Stimulated activated CD4-positive, alpha-beta T cell treated with anti-CD3 and anti-CD28 coated beads, Interleukin-15, amount 100 ng/mL, for 48 hours (primary cell): ENCODE measurements around the gene PER2.

Source experiments
- DNase-seq, 2 donors: peaks; one replicate each; pipeline ENCODE4 v3.0.0-alpha.2; 2020; ENCODE audit warnings: low read depth in 2 of 2

PER2 gene

GRCh38 chr2:238250896-238251295, 37.5 kb downstream of the PER2 start:
- DNase-seq = no peak

- no peak for DNase-seq
Observed at GRCh38 chr2:238247841-238248453, 40.5 kb downstream of the PER2 start.

GRCh38 chr2:238247002-238247822, 41.2 kb downstream of the PER2 start:
- no peak for DNase-seq

GRCh38 chr2:238244151-238244550, 44.3 kb downstream of the PER2 start:
- DNase-seq = no peak

GRCh38 chr2:238243496-238244076, 44.8 kb downstream of the PER2 start:
- no peak for DNase-seq

- no peak for DNase-seq
Observed at GRCh38 chr2:238242731-238243495, 45.5 kb downstream of the PER2 start.

GRCh38 chr2:238241970-238242369, 46.4 kb downstream of the PER2 start:
- DNase-seq = no peak

GRCh38 chr2:238240757-238241711, 47.4 kb downstream of the PER2 start:
- DNase-seq = no peak

GRCh38 chr2:238239863-238240756, 48.3 kb downstream of the PER2 start, which contains the start of gene HES6:
HES6 (minus strand) TSS chr2:238240038; CDS start chr2:238239905, 133 bp downstream.
- peak; percentile 52 to 68 for DNase-seq

GRCh38 chr2:238239543-238239862, 48.9 kb downstream of the PER2 start:
- DNase-seq = no peak

- peak in 1 of 2 donors; percentile 22 for DNase-seq
Observed at GRCh38 chr2:238238766-238239542, 49.5 kb downstream of the PER2 start.

GRCh38 chr2:238238311-238238765, 50.1 kb downstream of the PER2 start:
- no peak for DNase-seq

- no peak for DNase-seq
Observed at GRCh38 chr2:238237431-238238135, 50.8 kb downstream of the PER2 start.

- no peak for DNase-seq
Observed at GRCh38 chr2:238236571-238236970, 51.8 kb downstream of the PER2 start.

GRCh38 chr2:238235856-238236255, 52.6 kb downstream of the PER2 start:
- DNase-seq = no peak

- DNase-seq = no peak
Observed at GRCh38 chr2:238235331-238235732, 53.1 kb downstream of the PER2 start.

- DNase-seq = no peak
Observed at GRCh38 chr2:238233625-238234024, 54.8 kb downstream of the PER2 start.

GRCh38 chr2:238231809-238232208, 56.6 kb downstream of the PER2 start:
- DNase-seq = no peak
